Hair follicular keratinocyte (primary cell): Measurements from ENCODE around the gene NR1D1. TPM values are rescaled to one million over a fixed set of nuclear protein-coding genes. Genes with fewer than 3 reads are reported as not detected.

Source experiments
- total RNA-seq: library from RNA; depleted of rRNA; stranded (reverse); fragments of >200 nt; gene quantifications from 2 replicates; pipeline ENCODE4 v1.2.3, GENCODE V29; 2015

The NR1D1 gene
- 4.9 and 6.9 TPM in 2 replicates for total RNA-seq

DNA sequence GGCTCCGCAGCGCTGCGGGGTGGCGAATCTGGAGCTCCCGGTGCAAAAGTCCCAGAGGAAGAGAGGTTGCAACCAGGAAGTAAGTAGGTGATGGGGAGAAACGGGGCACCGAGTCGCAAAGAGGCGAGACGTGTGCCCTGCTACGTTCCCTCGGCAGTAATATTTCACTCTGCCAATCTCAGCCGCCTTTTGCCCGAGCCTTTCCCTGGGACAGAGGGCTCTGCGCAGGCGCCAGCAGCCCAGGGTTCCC, at the start of gene NR1D1:
Gene NR1D1, minus strand, starts transcription at position 171 of the 250 bp plus-strand sequence. CDS start 495 bp downstream, outside the sequence.

GRCh38 chr17:40121181-40122135, 21.1 kb upstream of the NR1D1 start, which contains the start of gene MSL1:
Gene MSL1, plus strand, starts transcription at chr17:40121971. Its CDS starts 642 bp downstream, at chr17:40122613.

DNA sequence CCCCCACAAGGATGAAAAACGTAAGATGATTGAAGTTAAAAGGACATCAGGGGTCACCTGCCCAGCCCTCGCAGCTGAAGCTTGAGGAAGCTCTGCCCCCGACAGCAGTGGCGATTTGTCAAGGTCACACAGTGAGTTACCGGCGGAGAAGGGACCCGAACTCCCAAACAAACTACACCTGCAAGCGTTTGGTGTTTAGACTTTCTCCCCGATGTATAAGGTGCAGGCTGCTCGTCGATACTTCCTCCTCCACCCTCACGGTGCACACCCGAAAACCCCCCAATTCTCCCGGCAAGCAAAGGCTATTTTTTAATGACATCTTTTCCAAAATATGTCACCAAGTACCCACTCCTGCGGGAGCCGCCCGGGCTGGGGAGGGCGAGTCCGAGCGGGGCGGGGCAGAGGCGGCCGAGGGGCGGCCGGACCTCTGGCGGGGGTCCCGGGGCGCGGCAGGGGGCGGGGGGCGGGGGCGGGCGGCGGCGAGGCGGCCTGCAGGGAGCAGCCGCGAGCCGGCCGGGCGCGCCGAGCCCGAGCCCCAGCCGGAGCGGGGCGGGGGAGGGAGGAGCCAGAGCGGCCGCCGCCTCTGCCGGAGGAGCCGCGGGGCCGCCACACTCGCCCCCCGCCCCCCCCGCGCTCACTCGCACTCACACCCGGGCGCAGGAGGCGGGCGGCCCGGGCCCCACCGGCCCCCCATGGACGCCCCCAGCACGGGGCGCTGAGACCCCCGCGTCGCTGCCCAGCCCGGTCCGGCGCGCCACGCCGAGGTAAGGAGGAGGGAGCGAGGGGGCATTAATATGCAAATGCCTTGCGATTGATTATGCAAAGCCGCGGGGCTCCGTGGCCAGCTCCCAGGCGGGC, 37.8 kb downstream of the NR1D1 start, which contains the start of gene THRA:
Gene THRA, plus strand, starts transcription at position 637 of the 858 bp plus-strand sequence. CDS start 11,524 bp downstream, outside the sequence.

Other genes with a start within 250 kb of the NR1D1 start
- gene IKZF3, start 236.3 kb downstream of the NR1D1 start, total RNA-seq = not detected in 2 replicates
- not detected in 2 replicates for gene ZPBP2, start 232.4 kb downstream of the NR1D1 start, total RNA-seq
- 2.1 and 3.0 TPM in 2 replicates for gene GSDMB, start 182.0 kb downstream of the NR1D1 start, total RNA-seq
- gene ORMDL3, start 173.0 kb downstream of the NR1D1 start, total RNA-seq = 28.7 and 30.7 TPM in 2 replicates
- not detected in 2 replicates for gene LRRC3C, start 172.9 kb downstream of the NR1D1 start, total RNA-seq
- gene GSDMA, start 137.6 kb downstream of the NR1D1 start, total RNA-seq = 1.9 and 8.4 TPM in 2 replicates
- 144 and 208 TPM in 2 replicates for gene PSMD3, start 119.8 kb downstream of the NR1D1 start, total RNA-seq
- 17.7 and 89.3 TPM in 2 replicates for gene CSF3, start 85.1 kb downstream of the NR1D1 start, total RNA-seq
- gene MED24, start 46.2 kb downstream of the NR1D1 start, total RNA-seq = 51.2 and 66.2 TPM in 2 replicates
- 10.5 and 11.3 TPM in 2 replicates for gene THRA, start 37.6 kb downstream of the NR1D1 start, total RNA-seq
- gene MSL1, start 21.4 kb upstream of the NR1D1 start, total RNA-seq = 40.4 and 42.8 TPM in 2 replicates
- 21.4 and 22.2 TPM in 2 replicates for gene CASC3, start 39.9 kb upstream of the NR1D1 start, total RNA-seq
- gene RAPGEFL1, start 76.9 kb upstream of the NR1D1 start, total RNA-seq = 6.8 and 7.1 TPM in 2 replicates
- gene WIPF2, start 118.7 kb upstream of the NR1D1 start, total RNA-seq = 7.3 and 9.7 TPM in 2 replicates
- 13.6 and 40.7 TPM in 2 replicates for gene CDC6, start 187.3 kb upstream of the NR1D1 start, total RNA-seq
- 16.9 and 18.9 TPM in 2 replicates for gene RARA, start 208.6 kb upstream of the NR1D1 start, total RNA-seq